ENCODE results near the gene CASP7. TPM values are rescaled to one million over a fixed set of nuclear protein-coding genes. Genes with fewer than 3 reads are reported as not detected.

Gene CASP7
- total RNA-seq, 2 donors from 2014 or later = 14.4 to 15.6 TPM

DNA sequence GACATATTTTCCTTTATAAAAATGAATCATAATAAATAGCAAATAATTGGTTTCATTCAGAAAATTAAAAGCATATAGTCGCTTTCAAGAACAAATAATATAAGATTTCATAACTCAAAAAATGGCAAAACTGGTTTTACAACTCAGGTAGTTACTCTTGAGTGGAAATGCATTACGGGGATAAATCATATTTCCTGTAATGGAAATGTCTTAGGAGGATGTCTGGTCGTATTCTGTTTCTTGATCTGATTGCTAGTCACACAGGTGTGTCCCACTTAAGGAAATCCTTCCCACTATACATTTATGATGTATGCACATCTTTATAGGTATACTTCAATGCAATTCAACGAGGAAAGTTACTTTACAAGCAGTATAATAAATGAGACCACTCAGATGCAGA, 36.5 kb upstream of the CASP7 start:
- H3K4me3 Mint-ChIP-seq = no peak overlapping the region
- H3K4me3 ChIP-seq (ENCODE audit: low read length) = no peak overlapping the region
- no peaks in the 10 kb centered on the region for H3K27me3 ChIP-seq (ENCODE audit: control insufficient read depth, insufficient read depth, low read length, poor library complexity, severe bottlenecking)
- 91% methylated on average over 4 of the region's 4 CpGs; no CpG with 5 or more reads in 1 of the 2 experiments for WGBS, 2 experiments (ENCODE audit: insufficient coverage in 1 of 2, insufficient read length in 1 of 2)
- no peak overlapping the region for H3K27ac Mint-ChIP-seq
- TF ChIP-seq CTCF (conservative IDR thresholded peaks at IDR 0.05) = no peak
- H3K36me3 Mint-ChIP-seq (ENCODE audit: low read depth) = no peaks in the 10 kb centered on the region
- H3K9me3 ChIP-seq (ENCODE audit: control insufficient read depth, low read length) = no peaks in the 10 kb centered on the region
- H3K27ac ChIP-seq (ENCODE audit: low read depth, low read length) = no peak overlapping the region
- peaks cover 7% of the 10 kb centered on the region for H3K4me1 Mint-ChIP-seq
- H3K9ac ChIP-seq (ENCODE audit: extremely low read depth, low read length, poor library complexity, severe bottlenecking) = no peak overlapping the region
- H3K4me1 ChIP-seq (ENCODE audit: control insufficient read depth, insufficient read depth, low read length) = no peaks in the 10 kb centered on the region
- H3K27me3 Mint-ChIP-seq (ENCODE audit: insufficient read depth) = no peaks in the 10 kb centered on the region
- no peaks in the 10 kb centered on the region for H3K36me3 ChIP-seq (ENCODE audit: control insufficient read depth, insufficient read depth, low read length)
- H3K9me3 Mint-ChIP-seq = no peaks in the 10 kb centered on the region
- DNase-seq = no peak

DNA sequence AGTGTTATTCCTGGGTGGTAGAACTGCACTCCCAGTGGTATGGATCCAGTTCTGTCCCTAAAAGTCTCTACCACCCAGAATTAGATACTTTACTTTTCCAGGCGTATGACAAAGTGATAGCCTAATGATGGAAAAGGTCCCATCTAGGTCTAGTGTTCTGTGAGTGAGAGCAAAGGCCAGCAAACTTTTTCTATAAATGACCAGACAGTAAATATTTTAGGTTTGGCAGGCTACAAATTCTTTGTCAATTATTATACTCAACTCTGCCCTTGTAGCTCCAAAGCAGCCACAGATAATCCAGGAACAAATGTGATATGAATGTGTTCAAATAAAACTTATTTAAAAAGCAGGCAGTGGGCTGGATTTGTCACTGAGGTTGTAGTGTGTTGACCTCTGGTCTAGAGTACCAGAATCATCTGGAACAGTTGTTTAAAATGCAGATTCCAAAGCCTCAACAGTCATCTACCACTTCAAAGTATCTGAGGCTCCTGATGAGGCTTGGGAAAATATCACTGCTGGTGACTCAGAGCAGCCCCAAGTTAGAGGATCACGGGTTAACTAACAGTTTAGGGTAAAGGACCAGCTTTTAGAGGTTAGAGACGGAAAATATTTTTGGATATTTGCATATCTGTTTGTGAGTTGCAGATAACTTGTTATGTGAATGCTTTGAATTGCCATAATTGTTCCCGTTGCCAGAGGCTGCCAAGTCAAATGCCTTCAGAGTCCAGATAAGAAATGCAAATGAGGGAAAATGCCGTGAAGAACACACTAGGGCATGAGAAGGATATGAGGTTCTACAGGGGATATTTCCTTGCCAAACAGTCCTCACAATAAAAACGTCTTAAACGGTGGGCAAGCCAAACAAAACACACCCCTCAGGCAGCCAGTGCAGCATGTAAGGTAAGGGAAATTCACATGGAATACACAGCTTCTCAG, 35.3 kb upstream of the CASP7 start:
- no peaks in the 10 kb centered on the region for H3K36me3 Mint-ChIP-seq (ENCODE audit: low read depth)
- H3K9ac ChIP-seq (ENCODE audit: extremely low read depth, low read length, poor library complexity, severe bottlenecking) = no peak overlapping the region
- no peaks in the 10 kb centered on the region for H3K4me1 ChIP-seq (ENCODE audit: control insufficient read depth, insufficient read depth, low read length)
- H3K9me3 Mint-ChIP-seq = no peaks in the 10 kb centered on the region
- no peak overlapping the region for H3K4me3 Mint-ChIP-seq
- H3K27me3 ChIP-seq (ENCODE audit: control insufficient read depth, insufficient read depth, low read length, poor library complexity, severe bottlenecking) = no peaks in the 10 kb centered on the region
- no peaks in the 10 kb centered on the region for H3K27me3 Mint-ChIP-seq (ENCODE audit: insufficient read depth)
- H3K4me1 Mint-ChIP-seq = peaks cover 10% of the 10 kb centered on the region
- no peaks in the 10 kb centered on the region for H3K36me3 ChIP-seq (ENCODE audit: control insufficient read depth, insufficient read depth, low read length)
- no peak for DNase-seq
- H3K27ac Mint-ChIP-seq = no peak overlapping the region
- no peak overlapping the region for H3K27ac ChIP-seq (ENCODE audit: low read depth, low read length)
- WGBS, 2 experiments (ENCODE audit: insufficient coverage in 1 of 2, insufficient read length in 1 of 2) = 68 to 75% methylated on average over 3 to 7 of the region's 7 CpGs
- H3K4me3 ChIP-seq (ENCODE audit: low read length) = no peak overlapping the region
- no peaks in the 10 kb centered on the region for H3K9me3 ChIP-seq (ENCODE audit: control insufficient read depth, low read length)
- no peak for TF ChIP-seq CTCF (conservative IDR thresholded peaks at IDR 0.05)

DNA sequence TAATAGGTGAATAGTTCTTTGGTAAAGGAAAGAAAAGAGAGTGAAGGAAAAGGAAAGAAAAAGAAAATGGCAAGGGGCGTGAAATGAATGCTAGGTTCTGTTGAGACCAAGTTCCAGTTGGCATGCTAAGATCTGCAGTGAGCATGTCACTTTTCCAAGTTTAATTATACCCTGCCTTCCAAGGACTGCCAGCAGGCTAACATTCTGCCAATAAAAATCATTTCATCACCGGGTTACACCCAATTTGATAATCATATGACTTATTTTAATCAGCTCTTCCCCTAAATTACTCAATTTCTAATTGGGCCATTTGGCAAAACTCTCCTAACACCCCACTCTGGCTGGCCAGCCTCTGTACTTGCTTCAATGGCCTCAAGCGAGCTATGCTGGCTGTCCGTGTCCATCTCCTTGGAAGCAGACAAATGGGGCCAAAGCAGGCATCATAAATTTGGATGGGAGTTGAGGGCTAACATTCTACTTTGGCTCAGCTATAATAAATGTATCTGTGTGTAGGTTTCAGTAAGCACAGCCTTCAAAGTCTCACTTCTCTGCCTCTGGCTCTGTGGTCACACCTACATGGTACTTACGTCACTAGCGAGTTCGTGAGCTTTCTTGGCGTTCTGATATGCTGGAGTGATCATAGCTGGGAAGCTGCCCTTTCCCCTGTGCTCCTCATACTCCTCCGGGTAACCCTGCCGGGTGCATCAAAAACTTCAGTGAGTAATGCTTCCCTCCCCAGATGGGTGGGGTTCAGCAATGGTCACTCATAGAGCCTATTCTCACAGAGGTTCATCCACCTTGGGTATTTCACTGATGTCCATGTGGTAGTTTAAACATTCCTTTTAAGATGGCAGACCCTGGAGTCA, 33.1 kb upstream of the CASP7 start:
- Mint-ChIP-seq H3K27ac (no peak overlapping the region), H3K27me3 (ENCODE audit: insufficient read depth) (peaks cover 1% of the 10 kb centered on the region), H3K4me3 (no peak overlapping the region), H3K4me1 (peaks cover 10% of the 10 kb centered on the region), H3K9me3 (no peaks in the 10 kb centered on the region), H3K36me3 (ENCODE audit: low read depth) (no peaks in the 10 kb centered on the region)
- H3K27me3 ChIP-seq (ENCODE audit: control insufficient read depth, insufficient read depth, low read length, poor library complexity, severe bottlenecking) = no peaks in the 10 kb centered on the region
- no peak for TF ChIP-seq CTCF (conservative IDR thresholded peaks at IDR 0.05)
- no peaks in the 10 kb centered on the region for H3K9me3 ChIP-seq (ENCODE audit: control insufficient read depth, low read length)
- H3K9ac ChIP-seq (ENCODE audit: extremely low read depth, low read length, poor library complexity, severe bottlenecking) = no peak overlapping the region
- no peak overlapping the region for H3K4me3 ChIP-seq (ENCODE audit: low read length)
- DNase-seq = no peak
- no peaks in the 10 kb centered on the region for H3K36me3 ChIP-seq (ENCODE audit: control insufficient read depth, insufficient read depth, low read length)
- H3K4me1 ChIP-seq (ENCODE audit: control insufficient read depth, insufficient read depth, low read length) = no peaks in the 10 kb centered on the region
- 96% methylated on average over 8 to 10 of the region's 10 CpGs for WGBS, 2 experiments (ENCODE audit: insufficient coverage in 1 of 2, insufficient read length in 1 of 2)
- H3K27ac ChIP-seq (ENCODE audit: low read depth, low read length) = no peak overlapping the region

Data from endodermal cell (in vitro differentiated cells).